ENCODE measurements around the gene POLK.
A peak's percentile ranks its signal among the peaks of the same experiment; 100 is the strongest.
"Not testable (repeated sequence)": the region's sequence is repeated elsewhere in the genome, so short reads cannot be mapped to it uniquely, and the experiment has no call there.

The POLK gene

GRCh38 chr5:75551471-75551870 is 39.8 kb downstream of the POLK start:
- Histone ChIP-seq H3K36me3 (ENCODE audit: control insufficient read depth in 4 of 4, insufficient read depth in 4 of 4, low read length in 3 of 4) (peaks cover 8 to 37% (median 22%) of the 10 kb centered on the region in 4 experiments), H3K27ac (ENCODE audit: insufficient read depth in 1 of 2, low read depth in 1 of 2, low read length in 2 of 2, poor library complexity in 1 of 2, severe bottlenecking in 2 of 2) (no peak overlapping the region), H3K9me3 (ENCODE audit: control extremely low read depth in 1 of 5, control insufficient read depth in 4 of 5, insufficient read depth in 2 of 5, low read depth in 1 of 5, low read length in 4 of 5) (peaks cover 0 to 2% (median 0%) of the 10 kb centered on the region in 5 experiments), H3K4me3 (ENCODE audit: control insufficient read depth in 1 of 7, extremely low read depth in 1 of 7, insufficient read depth in 4 of 7, low read depth in 2 of 7, low read length in 6 of 7) (no peak overlapping the region), H3K27me3 (replicated peaks in 2 of 5; ENCODE audit: control insufficient read depth in 4 of 5, insufficient read depth in 5 of 5, low read length in 4 of 5) (no peaks in the 10 kb centered on the region), H3K4me1 (ENCODE audit: control extremely low read depth in 1 of 4, control insufficient read depth in 4 of 4, insufficient read depth in 4 of 4, low read length in 3 of 4) (no peaks in the 10 kb centered on the region)
- CTCF ChIA-PET, result interaction anchor here (0.9 kb wide), 1 partner anchor 12 kb away, joined by 3 read pairs; no protein-coding TSS in a partner anchor
- no CpG with 5 or more reads among the region's 3 CpGs for WGBS (ENCODE audit: insufficient coverage)
- POLR2A ChIA-PET, result no interaction called here
- DNase-seq, result no peak

GRCh38 chr5:75552764-75553163 is 41.1 kb downstream of the POLK start:
- Histone ChIP-seq H3K36me3 (ENCODE audit: control insufficient read depth in 4 of 4, insufficient read depth in 4 of 4, low read length in 3 of 4) (peaks cover 8 to 40% (median 28%) of the 10 kb centered on the region in 4 experiments), H3K27me3 (replicated peaks in 2 of 5; ENCODE audit: control insufficient read depth in 4 of 5, insufficient read depth in 5 of 5, low read length in 4 of 5) (no peaks in the 10 kb centered on the region), H3K4me3 (ENCODE audit: control insufficient read depth in 1 of 7, extremely low read depth in 1 of 7, insufficient read depth in 4 of 7, low read depth in 2 of 7, low read length in 6 of 7) (no peak overlapping the region), H3K9me3 (ENCODE audit: control extremely low read depth in 1 of 5, control insufficient read depth in 4 of 5, insufficient read depth in 2 of 5, low read depth in 1 of 5, low read length in 4 of 5) (peaks cover 0 to 2% (median 0%) of the 10 kb centered on the region in 5 experiments), H3K4me1 (ENCODE audit: control extremely low read depth in 1 of 4, control insufficient read depth in 4 of 4, insufficient read depth in 4 of 4, low read length in 3 of 4) (no peaks in the 10 kb centered on the region), H3K27ac (ENCODE audit: insufficient read depth in 1 of 2, low read depth in 1 of 2, low read length in 2 of 2, poor library complexity in 1 of 2, severe bottlenecking in 2 of 2) (no peak overlapping the region)
- no peak for DNase-seq
- ChIA-PET POLR2A (no interaction called here), CTCF (no interaction called here)
- WGBS (ENCODE audit: insufficient coverage), result no CpG with 5 or more reads among the region's 2 CpGs

GRCh38 chr5:75553358-75553757 is 41.7 kb downstream of the POLK start:
- H3K4me3 ChIP-seq (ENCODE audit: control insufficient read depth in 1 of 7, extremely low read depth in 1 of 7, insufficient read depth in 4 of 7, low read depth in 2 of 7, low read length in 6 of 7), result no peak overlapping the region
- H3K27me3 ChIP-seq (replicated peaks in 2 of 5; ENCODE audit: control insufficient read depth in 4 of 5, insufficient read depth in 5 of 5, low read length in 4 of 5), result no peaks in the 10 kb centered on the region
- H3K9me3 ChIP-seq (ENCODE audit: control extremely low read depth in 1 of 5, control insufficient read depth in 4 of 5, insufficient read depth in 2 of 5, low read depth in 1 of 5, low read length in 4 of 5), result peaks cover 0 to 2% (median 0%) of the 10 kb centered on the region in 5 experiments
- ChIA-PET POLR2A (no interaction called here), CTCF (no interaction called here)
- WGBS (ENCODE audit: insufficient coverage), result no CpG with 5 or more reads among the region's 1 CpG
- peaks cover 8 to 40% (median 30%) of the 10 kb centered on the region in 4 experiments for H3K36me3 ChIP-seq (ENCODE audit: control insufficient read depth in 4 of 4, insufficient read depth in 4 of 4, low read length in 3 of 4)
- no peak for DNase-seq
- peaks cover 0 to under 1% (median 0%) of the 10 kb centered on the region in 4 experiments for H3K4me1 ChIP-seq (ENCODE audit: control extremely low read depth in 1 of 4, control insufficient read depth in 4 of 4, insufficient read depth in 4 of 4, low read length in 3 of 4)
- H3K27ac ChIP-seq (ENCODE audit: insufficient read depth in 1 of 2, low read depth in 1 of 2, low read length in 2 of 2, poor library complexity in 1 of 2, severe bottlenecking in 2 of 2), result no peak overlapping the region

GRCh38 chr5:75558221-75558620 is 46.5 kb downstream of the POLK start:
- H3K9me3 ChIP-seq (ENCODE audit: control extremely low read depth in 1 of 5, control insufficient read depth in 4 of 5, insufficient read depth in 2 of 5, low read depth in 1 of 5, low read length in 4 of 5), result peaks cover 0 to 2% (median 0%) of the 10 kb centered on the region in 5 experiments
- ChIA-PET POLR2A (interaction anchor here (0.6 kb wide), 1 partner anchor 11 kb away, joined by 3 read pairs; no protein-coding TSS in a partner anchor), CTCF (interaction anchor here (0.8 to 1.5 kb wide), 2 partner anchors 13 to 35 kb away, joined by 3 read pairs; no protein-coding TSS in a partner anchor)
- no peaks in the 10 kb centered on the region for H3K27me3 ChIP-seq (replicated peaks in 2 of 5; ENCODE audit: control insufficient read depth in 4 of 5, insufficient read depth in 5 of 5, low read length in 4 of 5)
- DNase-seq, result no peak
- peaks cover 3 to 30% (median 18%) of the 10 kb centered on the region in 4 experiments for H3K36me3 ChIP-seq (ENCODE audit: control insufficient read depth in 4 of 4, insufficient read depth in 4 of 4, low read length in 3 of 4)
- peaks cover 3 to 15% (median 6%) of the 10 kb centered on the region in 4 experiments for H3K4me1 ChIP-seq (ENCODE audit: control extremely low read depth in 1 of 4, control insufficient read depth in 4 of 4, insufficient read depth in 4 of 4, low read length in 3 of 4)
- no CpG with 5 or more reads among the region's 1 CpG for WGBS (ENCODE audit: insufficient coverage)
- no peak overlapping the region for H3K4me3 ChIP-seq (ENCODE audit: control insufficient read depth in 1 of 7, extremely low read depth in 1 of 7, insufficient read depth in 4 of 7, low read depth in 2 of 7, low read length in 6 of 7)
- no peak overlapping the region for H3K27ac ChIP-seq (ENCODE audit: insufficient read depth in 1 of 2, low read depth in 1 of 2, low read length in 2 of 2, poor library complexity in 1 of 2, severe bottlenecking in 2 of 2)

- H3K27ac ChIP-seq (ENCODE audit: insufficient read depth in 1 of 2, low read depth in 1 of 2, low read length in 2 of 2, poor library complexity in 1 of 2, severe bottlenecking in 2 of 2), result peak overlapping the region; percentile 22 to 73
- POLR2A ChIA-PET, result no interaction called here
- H3K4me1 ChIP-seq (ENCODE audit: control extremely low read depth in 1 of 4, control insufficient read depth in 4 of 4, insufficient read depth in 4 of 4, low read length in 3 of 4), result peaks cover 3 to 15% (median 6%) of the 10 kb centered on the region in 4 experiments
- CTCF ChIA-PET, result no interaction called here
- H3K4me3 ChIP-seq (ENCODE audit: control insufficient read depth in 1 of 7, extremely low read depth in 1 of 7, insufficient read depth in 4 of 7, low read depth in 2 of 7, low read length in 6 of 7), result peak overlapping the region in 5 of 7 experiments; percentile 8 to 66 (median 38)
- H3K27me3 ChIP-seq (replicated peaks in 2 of 5; ENCODE audit: control insufficient read depth in 4 of 5, insufficient read depth in 5 of 5, low read length in 4 of 5), result no peaks in the 10 kb centered on the region
- 0% methylated on average over 2 of the region's 4 CpGs for WGBS (ENCODE audit: insufficient coverage)
- peak; percentile 25 to 74 (median 58) for DNase-seq
- peaks cover 0 to 2% (median 0%) of the 10 kb centered on the region in 5 experiments for H3K9me3 ChIP-seq (ENCODE audit: control extremely low read depth in 1 of 5, control insufficient read depth in 4 of 5, insufficient read depth in 2 of 5, low read depth in 1 of 5, low read length in 4 of 5)
- peaks cover 0 to 21% (median 15%) of the 10 kb centered on the region in 4 experiments for H3K36me3 ChIP-seq (ENCODE audit: control insufficient read depth in 4 of 4, insufficient read depth in 4 of 4, low read length in 3 of 4)
These were observed 47.4 kb downstream of the POLK start for GRCh38 chr5:75558981-75559632.

- CTCF ChIA-PET, result interaction anchor here (2.1 kb wide), 1 partner anchor 12 kb away, joined by 5 read pairs; no protein-coding TSS in a partner anchor
- H3K9me3 ChIP-seq (ENCODE audit: control extremely low read depth in 1 of 5, control insufficient read depth in 4 of 5, insufficient read depth in 2 of 5, low read depth in 1 of 5, low read length in 4 of 5); POLR2A ChIA-PET; DNase-seq; H3K27ac ChIP-seq (ENCODE audit: insufficient read depth in 1 of 2, low read depth in 1 of 2, low read length in 2 of 2, poor library complexity in 1 of 2, severe bottlenecking in 2 of 2); H3K4me3 ChIP-seq (ENCODE audit: control insufficient read depth in 1 of 7, extremely low read depth in 1 of 7, insufficient read depth in 4 of 7, low read depth in 2 of 7, low read length in 6 of 7); H3K27me3 ChIP-seq (replicated peaks in 2 of 5; ENCODE audit: control insufficient read depth in 4 of 5, insufficient read depth in 5 of 5, low read length in 4 of 5): not testable (repeated sequence)
- WGBS (ENCODE audit: insufficient coverage), result no CpG with 5 or more reads among the region's 1 CpG
- Histone ChIP-seq H3K36me3 (ENCODE audit: control insufficient read depth in 4 of 4, insufficient read depth in 4 of 4, low read length in 3 of 4) (peaks cover 0 to 11% (median 10%) of the 10 kb centered on the region in 4 experiments), H3K4me1 (ENCODE audit: control extremely low read depth in 1 of 4, control insufficient read depth in 4 of 4, insufficient read depth in 4 of 4, low read length in 3 of 4) (peaks cover 3 to 16% (median 6%) of the 10 kb centered on the region in 4 experiments)
These were observed 49.0 kb downstream of the POLK start for GRCh38 chr5:75560655-75561054.

Data from common myeloid progenitor, CD34-positive (primary cell).